Stimulated activated CD8-positive, alpha-beta memory T cell treated with anti-CD3 and anti-CD28 coated beads, Interleukin-7, amount 100 ng/mL, for 24 hours (primary cell): Measurements from ENCODE around the gene ST8SIA3.

Experiments used
- DNase-seq: peaks from one replicate; pipeline ENCODE4 v3.0.0-alpha.2; 2020; ENCODE audit warnings: low read depth

Gene ST8SIA3

GRCh38 chr18:57352271-57352701 is at the start of gene ST8SIA3:
Gene ST8SIA3 (plus strand): TSS chr18:57352557. CDS start chr18:57352847, 290 bp downstream.
- DNase-seq = no peak

GRCh38 chr18:57311472-57311871 is 40.9 kb upstream of the ST8SIA3 start:
- DNase-seq = no peak

- no peak for DNase-seq
These were observed 39.8 kb upstream of the ST8SIA3 start for GRCh38 chr18:57312346-57313144.

- DNase-seq = no peak
These were observed 31.8 kb upstream of the ST8SIA3 start for GRCh38 chr18:57320603-57321002.

- no peak for DNase-seq
These were observed 26.7 kb upstream of the ST8SIA3 start for GRCh38 chr18:57325491-57326166.

GRCh38 chr18:57326718-57327323 is 25.5 kb upstream of the ST8SIA3 start:
- DNase-seq = no peak

- no peak for DNase-seq
These were observed 23.7 kb upstream of the ST8SIA3 start for GRCh38 chr18:57328665-57329064.

GRCh38 chr18:57329856-57330255 is 22.5 kb upstream of the ST8SIA3 start:
- no peak for DNase-seq

- DNase-seq = no peak
These were observed 20.6 kb upstream of the ST8SIA3 start for GRCh38 chr18:57331718-57332117.

- DNase-seq = no peak
These were observed 18.4 kb upstream of the ST8SIA3 start for GRCh38 chr18:57333940-57334339.

- no peak for DNase-seq
These were observed 18.0 kb upstream of the ST8SIA3 start for GRCh38 chr18:57334383-57334782.

- DNase-seq = no peak
These were observed 16.0 kb upstream of the ST8SIA3 start for GRCh38 chr18:57336343-57336742.

GRCh38 chr18:57337890-57338289 is 14.5 kb upstream of the ST8SIA3 start:
- DNase-seq = no peak

GRCh38 chr18:57343833-57344232 is 8.5 kb upstream of the ST8SIA3 start:
- DNase-seq = no peak

GRCh38 chr18:57346876-57347275 is 5.5 kb upstream of the ST8SIA3 start:
- no peak for DNase-seq

- DNase-seq = no peak
These were observed 4.6 kb upstream of the ST8SIA3 start for GRCh38 chr18:57347784-57348183.

GRCh38 chr18:57352761-57353136 is 392 bp downstream of the ST8SIA3 start:
- no peak for DNase-seq

- DNase-seq = no peak
These were observed 981 bp downstream of the ST8SIA3 start for GRCh38 chr18:57353137-57353939.

GRCh38 chr18:57353940-57354461 is 1.6 kb downstream of the ST8SIA3 start:
- no peak for DNase-seq

- no peak for DNase-seq
These were observed 7.1 kb downstream of the ST8SIA3 start for GRCh38 chr18:57359433-57359832.

GRCh38 chr18:57362714-57363113 is 10.4 kb downstream of the ST8SIA3 start:
- no peak for DNase-seq

GRCh38 chr18:57364460-57364859 is 12.1 kb downstream of the ST8SIA3 start:
- no peak for DNase-seq
